ENCODE measurements around the gene MYO16. TPM values are rescaled to one million over a fixed set of nuclear protein-coding genes. Genes with fewer than 3 reads are reported as not detected.

The MYO16 gene
- total RNA-seq, 1 experiment from 2014 or later, result not detected

GRCh38 chr13:108785844-108786243, 156.4 kb downstream of the MYO16 start:
- Histone ChIP-seq H4K5ac (ENCODE audit: insufficient read length, low read depth, low read length) (no peak overlapping the region), H2BK15ac (ENCODE audit: low read depth, low read length) (no peak overlapping the region), H3K27me3 (ENCODE audit: insufficient read depth, low read length) (no peaks in the 10 kb centered on the region), H3T11ph (ENCODE audit: low read length) (no peak overlapping the region), H3K4ac (ENCODE audit: low read depth, low read length) (no peak overlapping the region), H2AK5ac (ENCODE audit: insufficient read length, low read length) (no peak overlapping the region), H3K27ac (ENCODE audit: insufficient read length, low read depth, low read length) (no peak overlapping the region), H3K79me2 (ENCODE audit: insufficient read depth, low read length) (no peaks in the 10 kb centered on the region), H3K23ac (ENCODE audit: insufficient read length, low read depth, low read length) (no peak overlapping the region), H4K91ac (ENCODE audit: insufficient read length, low read depth, low read length) (no peak overlapping the region), H2AFZ (ENCODE audit: low read length) (no peak overlapping the region), H3K18ac (ENCODE audit: insufficient read length, low read depth, low read length) (no peak overlapping the region), H2BK5ac (ENCODE audit: insufficient read length, low read length) (no peak overlapping the region), H3K23me2 (ENCODE audit: insufficient read length, low read depth, low read length, poor library complexity, severe bottlenecking) (no peaks in the 10 kb centered on the region), H2BK20ac (ENCODE audit: low read depth, low read length, poor library complexity, severe bottlenecking) (no peak overlapping the region), H2BK120ac (ENCODE audit: low read depth, low read length, poor library complexity, severe bottlenecking) (no peak overlapping the region), H3K4me2 (ENCODE audit: insufficient read depth, insufficient read length, low read length) (no peak overlapping the region), H3K4me1 (ENCODE audit: insufficient read depth, low read length) (no peaks in the 10 kb centered on the region; the same call in 1 of the 2 replicates), H3K56ac (ENCODE audit: insufficient read length, low read depth, low read length) (no peak overlapping the region), H3K9ac (ENCODE audit: extremely low read depth, insufficient read length, low read length) (no peak overlapping the region), H3K14ac (ENCODE audit: insufficient read depth, low read length) (no peak overlapping the region), H4K8ac (replicated peaks; ENCODE audit: insufficient read length, low read depth, low read length) (no peak overlapping the region), H2BK12ac (ENCODE audit: insufficient read length, low read depth, low read length) (no peak overlapping the region), H3K79me1 (ENCODE audit: insufficient read depth, low read depth, low read length, poor library complexity, severe bottlenecking) (no peaks in the 10 kb centered on the region), H3K9me3 (ENCODE audit: control insufficient read depth, low read depth, low read length) (no peaks in the 10 kb centered on the region), H4K20me1 (ENCODE audit: control insufficient read depth, insufficient read depth, insufficient read length) (no peaks in the 10 kb centered on the region)
- no peak for TF ChIP-seq CTCF (conservative IDR thresholded peaks at IDR 0.05)
- H3K36me3 Mint-ChIP-seq (ENCODE audit: insufficient read depth in 1 of 3, low read depth in 3 of 3), result peaks cover 11 to 25% (median 19%) of the 10 kb centered on the region in 3 experiments
- H3K27ac Mint-ChIP-seq, result peak overlapping the region; percentile 40 to 71 (median 42); a peak in 3 of 7 replicates
- peaks cover 3% of the 10 kb centered on the region; the same call in 1 of the 2 replicates for H3K27me3 Mint-ChIP-seq (ENCODE audit: low read depth)
- peaks cover 14 to 15% of the 10 kb centered on the region in 2 experiments for H3K4me1 Mint-ChIP-seq
- no CpG with 5 or more reads among the region's 3 CpGs for WGBS (ENCODE audit: extremely low coverage, insufficient read length, low lambda C conversion rate)
- DNase-seq, result no peak
- no peak overlapping the region for H3K4me3 Mint-ChIP-seq
- H3K9me3 Mint-ChIP-seq, result peaks cover 24 to 28% of the 10 kb centered on the region in 2 experiments
